Measurements from ENCODE around the gene NPLOC4. TPM values are rescaled to one million over a fixed set of nuclear protein-coding genes. Genes with fewer than 3 reads are reported as not detected.
A peak's percentile ranks its signal among the peaks of the same experiment; 100 is the strongest.

The NPLOC4 gene
- total and polyA plus RNA-seq, 2 of the 13 experiments (the other 11 are each of a cell fraction or from before 2014, with no cell fraction given): 57.0 to 97.0 TPM

GRCh38 chr17:81636505-81637288, at the start of gene NPLOC4, which contains the start of gene TSPAN10 (continued):
- TF ChIP-seq TOE1 (CRISPR knock-in tag; IDR thresholded peaks at IDR 0.05): no peak; the same call in 1 of the 2 replicates
- TF ChIP-seq, protein P1, sequence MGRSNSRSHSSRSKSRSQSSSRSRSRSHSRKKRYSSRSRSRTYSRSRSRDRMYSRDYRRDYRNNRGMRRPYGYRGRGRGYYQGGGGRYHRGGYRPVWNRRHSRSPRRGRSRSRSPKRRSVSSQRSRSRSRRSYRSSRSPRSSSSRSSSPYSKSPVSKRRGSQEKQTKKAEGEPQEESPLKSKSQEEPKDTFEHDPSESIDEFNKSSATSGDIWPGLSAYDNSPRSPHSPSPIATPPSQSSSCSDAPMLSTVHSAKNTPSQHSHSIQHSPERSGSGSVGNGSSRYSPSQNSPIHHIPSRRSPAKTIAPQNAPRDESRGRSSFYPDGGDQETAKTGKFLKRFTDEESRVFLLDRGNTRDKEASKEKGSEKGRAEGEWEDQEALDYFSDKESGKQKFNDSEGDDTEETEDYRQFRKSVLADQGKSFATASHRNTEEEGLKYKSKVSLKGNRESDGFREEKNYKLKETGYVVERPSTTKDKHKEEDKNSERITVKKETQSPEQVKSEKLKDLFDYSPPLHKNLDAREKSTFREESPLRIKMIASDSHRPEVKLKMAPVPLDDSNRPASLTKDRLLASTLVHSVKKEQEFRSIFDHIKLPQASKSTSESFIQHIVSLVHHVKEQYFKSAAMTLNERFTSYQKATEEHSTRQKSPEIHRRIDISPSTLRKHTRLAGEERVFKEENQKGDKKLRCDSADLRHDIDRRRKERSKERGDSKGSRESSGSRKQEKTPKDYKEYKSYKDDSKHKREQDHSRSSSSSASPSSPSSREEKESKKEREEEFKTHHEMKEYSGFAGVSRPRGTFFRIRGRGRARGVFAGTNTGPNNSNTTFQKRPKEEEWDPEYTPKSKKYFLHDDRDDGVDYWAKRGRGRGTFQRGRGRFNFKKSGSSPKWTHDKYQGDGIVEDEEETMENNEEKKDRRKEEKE (IDR thresholded peaks at IDR 0.05): no peak
- TF ChIP-seq U2AF1 (optimal IDR thresholded peaks at IDR 0.05; ENCODE audit: low read depth, low read length): no peak
- peak; percentile 56; the same call in 1 of the 2 replicates for TF ChIP-seq SMAD1 (CRISPR knock-in tag; IDR thresholded peaks at IDR 0.05; ENCODE audit: borderline replicate concordance, low read depth)
- TF ChIP-seq ZFP36L2 (CRISPR knock-in tag; IDR thresholded peaks at IDR 0.05): peak; percentile 72; the same call in 1 of the 2 replicates
- TF ChIP-seq RBFOX2 (IDR thresholded peaks at IDR 0.05; ENCODE audit: low read depth, low read length): peak; percentile 94
- TF ChIP-seq CENPT (CRISPR knock-in tag; IDR thresholded peaks at IDR 0.05; ENCODE audit: low read depth): 0 out of 2 replicates have a peak, but pooled peaks have one; percentile 33
- 0 out of 2 replicates have a peak, but pooled peaks have one; percentile 17 for TF ChIP-seq ZNF3 (CRISPR knock-in tag; IDR thresholded peaks at IDR 0.05)
- TF ChIP-seq TFDP2 (CRISPR knock-in tag; IDR thresholded peaks at IDR 0.05): peak; percentile 90
- no peak; the same call in 1 of the 2 replicates for TF ChIP-seq ESRRA (CRISPR knock-in tag; IDR thresholded peaks at IDR 0.05; ENCODE audit: low read depth)
- peak; percentile 90 for TF ChIP-seq SKI (IDR thresholded peaks at IDR 0.05; ENCODE audit: partially characterized antibody)
- no peak for TF ChIP-seq ZNF850 (CRISPR knock-in tag; conservative IDR thresholded peaks at IDR 0.05)
- TF ChIP-seq PTBP1 (IDR thresholded peaks at IDR 0.05; ENCODE audit: low read depth, low read length, poor library complexity, severe bottlenecking): peak; percentile 15
- TF ChIP-seq, protein P2, sequence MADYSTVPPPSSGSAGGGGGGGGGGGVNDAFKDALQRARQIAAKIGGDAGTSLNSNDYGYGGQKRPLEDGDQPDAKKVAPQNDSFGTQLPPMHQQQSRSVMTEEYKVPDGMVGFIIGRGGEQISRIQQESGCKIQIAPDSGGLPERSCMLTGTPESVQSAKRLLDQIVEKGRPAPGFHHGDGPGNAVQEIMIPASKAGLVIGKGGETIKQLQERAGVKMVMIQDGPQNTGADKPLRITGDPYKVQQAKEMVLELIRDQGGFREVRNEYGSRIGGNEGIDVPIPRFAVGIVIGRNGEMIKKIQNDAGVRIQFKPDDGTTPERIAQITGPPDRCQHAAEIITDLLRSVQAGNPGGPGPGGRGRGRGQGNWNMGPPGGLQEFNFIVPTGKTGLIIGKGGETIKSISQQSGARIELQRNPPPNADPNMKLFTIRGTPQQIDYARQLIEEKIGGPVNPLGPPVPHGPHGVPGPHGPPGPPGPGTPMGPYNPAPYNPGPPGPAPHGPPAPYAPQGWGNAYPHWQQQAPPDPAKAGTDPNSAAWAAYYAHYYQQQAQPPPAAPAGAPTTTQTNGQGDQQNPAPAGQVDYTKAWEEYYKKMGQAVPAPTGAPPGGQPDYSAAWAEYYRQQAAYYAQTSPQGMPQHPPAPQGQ (CRISPR knock-in tag; IDR thresholded peaks at IDR 0.05; ENCODE audit: borderline replicate concordance): no peak
- no peak; the same call in 1 of the 2 replicates for TF ChIP-seq ZNF547 (CRISPR knock-in tag; IDR thresholded peaks at IDR 0.05)
- peak; percentile 37; the same call in 1 of the 2 replicates for TF ChIP-seq ZHX1 (CRISPR knock-in tag; IDR thresholded peaks at IDR 0.05; ENCODE audit: low read depth)
- TF ChIP-seq KDM2A (CRISPR knock-in tag; IDR thresholded peaks at IDR 0.05; ENCODE audit: borderline replicate concordance, low read depth): peak; percentile 98
- no peak for TF ChIP-seq ZNF513 (CRISPR knock-in tag; conservative IDR thresholded peaks at IDR 0.05)

Measured in HepG2 (cell line).